K562 (cell line): ENCODE data around the gene ITPR1. TPM values are rescaled to one million over a fixed set of nuclear protein-coding genes. Genes with fewer than 3 reads are reported as not detected.

Experiments
- ATAC-seq: fragments of 200-7000 bp; cut with Tn5 transposase; 3 replicates; pipeline ENCODE4 v1.9.1; 2020; ENCODE audit warnings: moderate library complexity
- BruUV-seq: library from RNA; stranded (reverse); fragments of 400-500 nt; replicated peaks from 2 replicates; lab custom pipeline; 2021; lab: Mats Ljungman, UMichigan
- CTCF ChIA-PET: fragments of 300-600 bp; formaldehyde crosslinking; extraction: SDS; loops from one replicate; lab custom pipeline; 2021; ENCODE audit warnings: low intra/inter-chr PET ratio; lab: Yijun Ruan, JAX
- POLR2A ChIA-PET: fragments of 300-600, 350-650 bp; sonication (Branson Sonifier 250); formaldehyde crosslinking; extraction: SDS; loops from one replicate; lab custom pipeline; 2021; ENCODE audit warnings: antibody characterized with exemption, inconsistent platforms; lab: Yijun Ruan, JAX
- DNase-seq, 4 experiments: peaks; one replicate each; pipeline versions ENCODE4 v3.0.0 to v3.0.0-alpha.2; 2011 to 2018; ENCODE audit warnings: low spot score in 3 of 4, mixed read lengths in 3 of 4; ENCODE audit errors: extremely low read depth in 1 of 4
- FAIRE-seq: peaks from 2 replicates; lab custom pipeline; 2011; peaks lifted over from hg19 to GRCh38; lab: Jason Lieb, UNC
- H2AFZ ChIP-seq: 2 replicates; pipeline ENCODE4 v1.6.0; 2011; ENCODE audit warnings: low read depth, low read length, control low read depth, inconsistent platforms
- H3K27ac ChIP-seq: fragments of 200-600 bp; 3 replicates; pipeline ENCODE4 v1.8.0; 2011; ENCODE audit warnings: low read depth, mild to moderate bottlenecking, control low read depth, inconsistent platforms, low read length, moderate library complexity, mixed read lengths; ENCODE audit errors: extremely low read depth
- H3K27me3 ChIP-seq, 2 experiments: fragments of 300-600 bp in 1 of 2; 2 replicates in 1 of 2; 3 replicates in 1 of 2; pipeline versions ENCODE4 v1.6.0 to v1.8.0; 2011; ENCODE audit warnings: inconsistent platforms in 2 of 2, low read length in 2 of 2, mild to moderate bottlenecking in 1 of 2, mixed read lengths in 1 of 2, moderate library complexity in 1 of 2; ENCODE audit not compliant: control insufficient read depth in 2 of 2, insufficient read depth in 2 of 2
- H3K36me3 ChIP-seq: fragments of 300-600 bp; 3 replicates; pipeline ENCODE4 v1.8.0; 2011; ENCODE audit warnings: mild to moderate bottlenecking, low read length, inconsistent platforms; ENCODE audit not compliant: control insufficient read depth, insufficient read depth
- H3K4me1 ChIP-seq, 2 experiments: fragments of 200-600 bp in 1 of 2; replicated peaks in 1 of 2; 2 replicates in 1 of 2; 3 replicates in 1 of 2; pipeline versions ENCODE4 v1.5.1 to v1.8.0; 2011; ENCODE audit warnings: inconsistent platforms in 2 of 2, low read length in 2 of 2, mild to moderate bottlenecking in 1 of 2, mixed read lengths in 1 of 2, moderate library complexity in 1 of 2; ENCODE audit not compliant: control insufficient read depth in 2 of 2, insufficient read depth in 2 of 2
- H3K4me2 ChIP-seq: 2 replicates; pipeline ENCODE4 v1.6.1; 2011; ENCODE audit warnings: low read length, control low read depth, inconsistent platforms, mixed read lengths; ENCODE audit not compliant: insufficient read depth
- H3K4me3 ChIP-seq: fragments of 200-600 bp; sonication (generic), shearing (Covaris generic); 2 replicates; pipeline ENCODE4 v1.5.1; 2016; ENCODE audit warnings: control low read depth, inconsistent platforms
- H3K79me2 ChIP-seq: fragments of 200-600 bp; 3 replicates; pipeline ENCODE4 v1.8.0; 2011; ENCODE audit warnings: low read length, inconsistent platforms; ENCODE audit not compliant: control insufficient read depth, insufficient read depth
- H3K9ac ChIP-seq, 2 experiments: 2 replicates each; pipeline versions ENCODE4 v1.6.0 to v1.6.1; 2011; ENCODE audit warnings: low read depth in 2 of 2, low read length in 2 of 2, control low read depth in 1 of 2, inconsistent platforms in 1 of 2, mild to moderate bottlenecking in 1 of 2, mixed read lengths in 1 of 2; ENCODE audit not compliant: insufficient read depth in 1 of 2
- H3K9me1 ChIP-seq: one replicate; pipeline ENCODE4 v1.6.0; 2011; ENCODE audit warnings: inconsistent platforms, mild to moderate bottlenecking, low read length, moderate library complexity; ENCODE audit not compliant: control insufficient read depth, insufficient read depth
- H3K9me3 ChIP-seq: replicated peaks from 2 replicates; pipeline ENCODE4 v1.5.1; 2011; ENCODE audit warnings: low read depth, low read length, inconsistent platforms; ENCODE audit not compliant: control insufficient read depth, insufficient read depth
- H4K20me1 ChIP-seq: replicated peaks from 2 replicates; pipeline ENCODE4 v1.6.1; 2011; ENCODE audit warnings: low read length, inconsistent platforms, mixed read lengths; ENCODE audit not compliant: control insufficient read depth, insufficient read depth
- ARHGAP35 ChIP-seq: fragments of 450-650 bp; IDR thresholded peaks from 2 replicates; pipeline ENCODE4 v1.6.1; 2018; ENCODE audit not compliant: partially characterized antibody
- ATF7 ChIP-seq: fragments of 450-650 bp; IDR thresholded peaks from 2 replicates; pipeline ENCODE4 v1.7.1; 2014; ENCODE audit warnings: mild to moderate bottlenecking, moderate library complexity
- CHD1 ChIP-seq: fragments of 200-600 bp; sonication (generic); IDR thresholded peaks from one replicate; pipeline ENCODE4 v1.6.1; 2012; ENCODE audit warnings: mild to moderate bottlenecking, moderate library complexity, low read length, inconsistent platforms
- CREBBP ChIP-seq: IDR thresholded peaks from one replicate; pipeline ENCODE4 v1.6.1; 2012; ENCODE audit warnings: low read depth, mild to moderate bottlenecking, control low read depth, inconsistent platforms, low read length
- HDGF ChIP-seq: fragments of 450-650 bp; IDR thresholded peaks from 2 replicates; pipeline ENCODE4 v1.6.1; 2016
- NR2C1 ChIP-seq, 2 experiments: fragments of 450-650 bp; IDR thresholded peaks; 2 replicates each; pipeline ENCODE4 v1.6.1; 2017; ENCODE audit warnings: mild to moderate bottlenecking in 2 of 2, antibody characterized with exemption in 1 of 2, inconsistent platforms in 1 of 2, missing compliant biosample characterization in 1 of 2, missing genetic modification characterization in 1 of 2
- SMARCE1 ChIP-seq: fragments of 450-650 bp; IDR thresholded peaks from 2 replicates; pipeline ENCODE4 v1.7.1; 2016; ENCODE audit warnings: mild to moderate bottlenecking
- YBX1 ChIP-seq: fragments of 450-650 bp; IDR thresholded peaks from 2 replicates; pipeline ENCODE4 v1.7.1; 2016; ENCODE audit warnings: mild to moderate bottlenecking
- ZNF175 ChIP-seq: fragments of 200-800 bp; sonication (Bioruptor generic); IDR thresholded peaks from 2 replicates; pipeline ENCODE4 v1.6.1; 2016; ENCODE audit warnings: low read depth, mild to moderate bottlenecking, missing genetic modification characterization, missing compliant biosample characterization
- ZNF197 ChIP-seq: fragments of 200-800 bp; sonication (Bioruptor generic); IDR thresholded peaks from 2 replicates; pipeline ENCODE4 v1.6.1; 2016; ENCODE audit warnings: low read depth, missing genetic modification characterization, missing compliant biosample characterization
- ZNF232 ChIP-seq: sonication (generic); formaldehyde crosslinking; IDR thresholded peaks from 2 replicates; pipeline ENCODE4 v1.8.0; 2022; ENCODE audit warnings: mild to moderate bottlenecking, missing genetic modification reagents
- ZNF354B ChIP-seq: fragments of 250-450 bp; sonication (Bioruptor Pico); IDR thresholded peaks from 2 replicates; pipeline ENCODE4 v1.4.0; 2020
- ZNF764 ChIP-seq: fragments of 250-450 bp; sonication (Bioruptor Pico); IDR thresholded peaks from 2 replicates; pipeline ENCODE4 v1.4.0; 2020; ENCODE audit warnings: low read depth, mild to moderate bottlenecking, moderate library complexity
- ZNF780A ChIP-seq: fragments of 250-450 bp; sonication (Bioruptor Pico); IDR thresholded peaks from 2 replicates; pipeline ENCODE4 v1.5.0; 2021; ENCODE audit warnings: mild to moderate bottlenecking
- WGBS: fragments of 100-300 bp; shearing (Covaris generic); methylation state at CpG from one replicate; pipeline ENCODE4 v1.1.6; 2016; ENCODE audit warnings: low coverage, mixed read lengths; ENCODE audit not compliant: insufficient coverage; ENCODE audit errors: missing lambda C conversion rate; 5-methylcytosine and 5-hydroxymethylcytosine counted together
- in situ Hi-C: fragments of 300-500 bp; cut with MboI; formaldehyde crosslinking; loops from 4 replicates; pipeline ENCODE4 v1.15.0; 2018; ENCODE audit warnings: inconsistent platforms, mixed read lengths
- intact Hi-C: fragments of 100-400 bp; cut with micrococcal nuclease; formaldehyde crosslinking; loops from 2 replicates; pipeline ENCODE4 v1.14.2; 2022
- polyA plus RNA-seq, 8 experiments: library from polyadenylated mRNA; depleted of rRNA in 4 of 8; stranded (reverse) in 5 of 8; unstranded in 3 of 8; fragments of >200 nt; fragmentation: Nextera tagmentation in 2 of 8; fragmentation: Illumina TruSeq in 1 of 8; extraction: Ambion mirVana in 2 of 8; extraction: Trizol in 1 of 8; gene quantifications; 2 replicates each; pipeline versions ENCODE4 v1.2.1 to v1.2.3, GENCODE V29; 2011 to 2014; ENCODE audit warnings: inconsistent platforms in 1 of 8, missing spikeins in 1 of 8
- total RNA-seq, 7 experiments: library from RNA; depleted of rRNA in 6 of 7; stranded (reverse); fragments of >200 nt in 6 of 7; fragmentation: Illumina TruSeq in 2 of 7; extraction: Trizol in 2 of 7; gene quantifications; 2 replicates each; pipeline versions ENCODE4 v1.2.1 to v1.2.3, GENCODE V29; 2011 to 2021; ENCODE audit warnings: low replicate concordance in 1 of 7
- TF ChIP-seq, protein P1 (sequence below): IDR thresholded peaks from 2 replicates; pipeline ENCODE4 v1.6.1; 2012; ENCODE audit warnings: low read depth, low read length, improper control_type of control experiment, borderline replicate concordance
- TF ChIP-seq, protein P2 (sequence below): fragments of 250-450 bp; sonication (Bioruptor Pico); IDR thresholded peaks from 2 replicates; pipeline ENCODE4 v1.4.0; 2020; ENCODE audit warnings: borderline replicate concordance

Gene ITPR1
- total and polyA plus RNA-seq, 9 of the 15 experiments (the other 6 are each of a cell fraction or from before 2014, with no cell fraction given) = 22.4 to 40.0 (median 27.4) TPM

- no peak overlapping the region for H3K4me3 ChIP-seq
- peaks cover 17% of the 10 kb centered on the region; the same call in 2 of the 3 replicates for H3K79me2 ChIP-seq
- in situ Hi-C loops (no loop called here), intact Hi-C loops (loop anchor here (1.0 to 5.0 kb wide), 2 partner anchors 38 to 99 kb away; no protein-coding TSS in a partner anchor)
- no peaks in the 10 kb centered on the region for H3K9me3 ChIP-seq
- peak; percentile 45 to 90 (median 67) for DNase-seq
- FAIRE-seq = peak; percentile 97
- ATAC-seq = peak; percentile 84
- H3K9ac ChIP-seq = peak overlapping the region in 1 of 2 experiments; percentile 45; a peak in 3 of 4 replicates
- no TSS peak for BruUV-seq
- no peaks in the 10 kb centered on the region for H3K9me1 ChIP-seq
- CTCF ChIA-PET = no interaction called here
- no peaks in the 10 kb centered on the region for H3K27me3 ChIP-seq
- POLR2A ChIA-PET = interaction anchor here (0.7 to 4.4 kb wide), 18 partner anchors 8 to 671 kb away, joined by 3 to 35 read pairs (median 5); partner anchors contain the start of genes ITPR1 and SUMF1
- H2AFZ ChIP-seq = peak overlapping the region; percentile 49
- WGBS = 12% methylated on average over 14 of the region's 14 CpGs
- H4K20me1 ChIP-seq = no peaks in the 10 kb centered on the region
- H3K4me2 ChIP-seq = peak overlapping the region; percentile 68
- H3K36me3 ChIP-seq = no peaks in the 10 kb centered on the region
- peak overlapping the region; percentile 75 for H3K27ac ChIP-seq
- peaks cover 28 to 43% of the 10 kb centered on the region in 2 experiments for H3K4me1 ChIP-seq
- TF ChIP-seq CHD1 = no peak
- no peak for TF ChIP-seq ZNF780A (CRISPR knock-in tag)
- no peak for TF ChIP-seq ZNF232 (CRISPR knock-in tag)
- TF ChIP-seq ATF7 = peak; percentile 68
- peak; percentile 99 for TF ChIP-seq SMARCE1
- TF ChIP-seq ZNF764 (CRISPR knock-in tag) = no peak
- TF ChIP-seq, protein P1, sequence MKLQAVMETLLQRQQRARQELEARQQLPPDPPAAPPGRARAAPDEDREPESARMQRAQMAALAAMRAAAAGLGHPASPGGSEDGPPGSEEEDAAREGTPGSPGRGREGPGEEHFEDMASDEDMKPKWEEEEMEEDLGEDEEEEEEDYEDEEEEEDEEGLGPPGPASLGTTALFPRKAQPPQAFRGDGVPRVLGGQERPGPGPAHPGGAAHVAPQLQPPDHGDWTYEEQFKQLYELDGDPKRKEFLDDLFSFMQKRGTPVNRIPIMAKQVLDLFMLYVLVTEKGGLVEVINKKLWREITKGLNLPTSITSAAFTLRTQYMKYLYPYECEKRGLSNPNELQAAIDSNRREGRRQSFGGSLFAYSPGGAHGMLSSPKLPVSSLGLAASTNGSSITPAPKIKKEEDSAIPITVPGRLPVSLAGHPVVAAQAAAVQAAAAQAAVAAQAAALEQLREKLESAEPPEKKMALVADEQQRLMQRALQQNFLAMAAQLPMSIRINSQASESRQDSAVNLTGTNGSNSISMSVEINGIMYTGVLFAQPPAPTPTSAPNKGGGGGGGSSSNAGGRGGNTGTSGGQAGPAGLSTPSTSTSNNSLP = peak; percentile 10; the same call in 1 of the 2 replicates
- peak; percentile 58; the same call in 1 of the 2 replicates for TF ChIP-seq ZNF197 (CRISPR knock-in tag)
- TF ChIP-seq HDGF = 0 out of 2 replicates have a peak, but pooled peaks have one; percentile 7
- no peak for TF ChIP-seq ZNF354B (CRISPR knock-in tag)
- TF ChIP-seq, protein P2, sequence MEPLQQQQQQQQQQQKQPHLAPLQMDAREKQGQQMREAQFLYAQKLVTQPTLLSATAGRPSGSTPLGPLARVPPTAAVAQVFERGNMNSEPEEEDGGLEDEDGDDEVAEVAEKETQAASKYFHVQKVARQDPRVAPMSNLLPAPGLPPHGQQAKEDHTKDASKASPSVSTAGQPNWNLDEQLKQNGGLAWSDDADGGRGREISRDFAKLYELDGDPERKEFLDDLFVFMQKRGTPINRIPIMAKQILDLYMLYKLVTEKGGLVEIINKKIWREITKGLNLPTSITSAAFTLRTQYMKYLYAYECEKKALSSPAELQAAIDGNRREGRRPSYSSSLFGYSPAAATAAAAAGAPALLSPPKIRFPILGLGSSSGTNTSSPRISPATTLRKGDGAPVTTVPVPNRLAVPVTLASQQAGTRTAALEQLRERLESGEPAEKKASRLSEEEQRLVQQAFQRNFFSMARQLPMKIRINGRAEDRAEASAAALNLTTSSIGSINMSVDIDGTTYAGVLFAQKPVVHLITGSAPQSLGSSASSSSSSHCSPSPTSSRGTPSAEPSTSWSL (CRISPR knock-in tag) = no peak
- peak; percentile 46; the same call in 1 of the 2 replicates for TF ChIP-seq NR2C1 (IDR thresholded peaks at IDR 0.05)
- TF ChIP-seq NR2C1 (tag; IDR thresholded peaks at IDR 0.05) = 0 out of 2 replicates have a peak, but pooled peaks have one; percentile 18
- TF ChIP-seq ARHGAP35 = no peak
- TF ChIP-seq ZNF175 (CRISPR knock-in tag) = peak; percentile 93
- no peak for TF ChIP-seq CREBBP
- no peak for TF ChIP-seq YBX1
Observed at GRCh38 chr3:4533489-4534443, 40.6 kb downstream of the ITPR1 start.
